ENCODE measurements around the gene FYB2.

The FYB2 gene

DNA sequence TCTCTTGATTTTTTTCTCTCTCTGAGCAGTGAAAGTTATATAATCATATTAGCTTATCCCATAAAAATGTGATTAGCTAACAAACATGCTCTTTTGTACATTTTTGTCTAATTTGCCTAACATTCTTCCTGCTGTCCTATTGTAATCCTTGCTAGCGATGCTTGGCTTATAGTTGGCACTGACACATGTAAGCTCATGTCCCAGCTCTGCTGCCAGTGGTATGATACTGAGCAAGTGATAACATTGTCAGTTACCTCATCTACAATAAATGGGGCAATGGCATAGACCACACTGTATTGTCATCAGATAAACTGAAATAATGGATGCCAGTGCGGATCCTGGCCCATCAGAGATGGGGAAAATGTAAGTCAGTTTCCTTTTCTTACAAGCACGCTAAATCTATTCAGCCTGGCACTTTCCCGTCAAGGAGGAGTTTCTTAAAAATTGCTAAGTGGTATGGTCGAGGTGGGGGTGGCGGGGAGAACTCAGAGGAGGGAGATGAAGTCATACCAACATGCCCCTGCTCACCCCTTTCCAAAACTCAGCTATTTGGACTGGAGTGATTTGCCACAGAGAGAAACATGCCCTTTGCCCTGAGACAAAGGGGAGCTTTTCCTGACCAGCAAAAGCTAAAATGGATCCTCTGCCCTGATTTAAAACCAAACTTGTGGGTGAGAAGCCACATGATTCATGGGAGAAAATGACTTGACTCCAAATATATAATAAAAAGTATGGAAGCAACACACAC is 1.3 kb downstream of the FYB2 start:
- H3K27ac ChIP-seq, result no peak overlapping the region
- peaks cover 0 to 6% (median 1%) of the 10 kb centered on the region in 4 donors for H3K4me1 ChIP-seq
- no peak overlapping the region for H3K4me3 ChIP-seq
- no peak for DNase-seq
- H3K9me3 ChIP-seq, result peaks cover 0 to 5% (median 0%) of the 10 kb centered on the region in 3 donors
- intact Hi-C loops (cut with DNase I; ENCODE audit: low total_unique reads), result no loop called here
- TF ChIP-seq, protein P1, sequence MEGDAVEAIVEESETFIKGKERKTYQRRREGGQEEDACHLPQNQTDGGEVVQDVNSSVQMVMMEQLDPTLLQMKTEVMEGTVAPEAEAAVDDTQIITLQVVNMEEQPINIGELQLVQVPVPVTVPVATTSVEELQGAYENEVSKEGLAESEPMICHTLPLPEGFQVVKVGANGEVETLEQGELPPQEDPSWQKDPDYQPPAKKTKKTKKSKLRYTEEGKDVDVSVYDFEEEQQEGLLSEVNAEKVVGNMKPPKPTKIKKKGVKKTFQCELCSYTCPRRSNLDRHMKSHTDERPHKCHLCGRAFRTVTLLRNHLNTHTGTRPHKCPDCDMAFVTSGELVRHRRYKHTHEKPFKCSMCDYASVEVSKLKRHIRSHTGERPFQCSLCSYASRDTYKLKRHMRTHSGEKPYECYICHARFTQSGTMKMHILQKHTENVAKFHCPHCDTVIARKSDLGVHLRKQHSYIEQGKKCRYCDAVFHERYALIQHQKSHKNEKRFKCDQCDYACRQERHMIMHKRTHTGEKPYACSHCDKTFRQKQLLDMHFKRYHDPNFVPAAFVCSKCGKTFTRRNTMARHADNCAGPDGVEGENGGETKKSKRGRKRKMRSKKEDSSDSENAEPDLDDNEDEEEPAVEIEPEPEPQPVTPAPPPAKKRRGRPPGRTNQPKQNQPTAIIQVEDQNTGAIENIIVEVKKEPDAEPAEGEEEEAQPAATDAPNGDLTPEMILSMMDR (IDR thresholded peaks at IDR 0.05), result no peak
- H3K27me3 ChIP-seq, result peaks cover 0 to 22% of the 10 kb centered on the region in 2 donors
- H3K36me3 ChIP-seq, result no peaks in the 10 kb centered on the region

DNA sequence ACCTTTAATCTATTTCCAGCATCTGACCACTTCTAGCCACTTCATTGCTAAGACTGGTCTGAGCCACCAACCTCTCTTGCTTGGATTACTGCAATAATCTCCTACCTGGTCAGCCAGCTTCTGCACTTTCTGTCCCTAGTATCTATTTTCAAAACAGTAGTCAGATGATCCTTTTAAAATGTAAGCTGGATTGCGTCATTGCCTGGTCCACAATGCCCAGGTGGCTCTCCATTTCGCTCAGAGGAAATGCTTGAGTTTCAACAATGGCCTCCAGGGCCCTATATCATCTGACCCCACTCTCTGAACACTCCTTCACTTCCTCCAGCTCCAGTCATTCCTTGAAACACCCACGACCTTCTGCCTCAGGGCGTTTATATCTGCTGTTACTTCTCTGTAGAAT is 2.3 kb downstream of the FYB2 start:
- peaks cover 0 to 6% (median 1%) of the 10 kb centered on the region in 4 donors for H3K4me1 ChIP-seq
- TF ChIP-seq, protein P1 (IDR thresholded peaks at IDR 0.05), result no peak
- no peak overlapping the region for H3K27ac ChIP-seq
- intact Hi-C loops (cut with DNase I; ENCODE audit: low total_unique reads), result no loop called here
- H3K27me3 ChIP-seq, result peaks cover 0 to 26% of the 10 kb centered on the region in 2 donors
- H3K4me3 ChIP-seq, result no peak overlapping the region
- H3K9me3 ChIP-seq, result peaks cover 0 to 5% (median 0%) of the 10 kb centered on the region in 3 donors
- no peak for DNase-seq
- H3K36me3 ChIP-seq, result no peaks in the 10 kb centered on the region

DNA sequence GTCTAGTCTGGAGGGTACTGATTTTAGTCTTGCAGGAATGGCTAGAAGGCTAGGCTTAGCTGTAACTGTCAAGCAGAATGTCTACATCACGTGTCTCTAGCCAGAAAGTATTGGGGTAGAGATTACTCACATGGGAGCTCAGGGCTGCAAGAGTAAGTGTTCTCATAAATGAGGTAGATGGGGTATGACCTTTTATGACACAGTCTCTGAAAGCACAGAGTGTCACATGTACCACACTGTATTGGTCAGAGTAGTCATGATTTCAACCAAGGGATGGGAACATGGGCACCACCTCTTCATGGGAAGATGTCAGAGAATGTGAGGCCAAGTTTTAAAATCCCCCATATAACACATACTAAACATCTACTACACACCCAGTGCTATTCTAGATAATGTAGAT is 2.9 kb downstream of the FYB2 start:
- TF ChIP-seq, protein P1 (IDR thresholded peaks at IDR 0.05), result no peak
- Histone ChIP-seq H3K4me3 (no peak overlapping the region), H3K27me3 (peaks cover 0 to 28% of the 10 kb centered on the region in 2 donors), H3K9me3 (peaks cover 0 to 5% (median 0%) of the 10 kb centered on the region in 3 donors), H3K36me3 (no peaks in the 10 kb centered on the region), H3K4me1 (peaks cover 0 to 5% (median 1%) of the 10 kb centered on the region in 4 donors), H3K27ac (no peak overlapping the region)
- DNase-seq, result no peak
- intact Hi-C loops (cut with DNase I; ENCODE audit: low total_unique reads), result no loop called here

DNA sequence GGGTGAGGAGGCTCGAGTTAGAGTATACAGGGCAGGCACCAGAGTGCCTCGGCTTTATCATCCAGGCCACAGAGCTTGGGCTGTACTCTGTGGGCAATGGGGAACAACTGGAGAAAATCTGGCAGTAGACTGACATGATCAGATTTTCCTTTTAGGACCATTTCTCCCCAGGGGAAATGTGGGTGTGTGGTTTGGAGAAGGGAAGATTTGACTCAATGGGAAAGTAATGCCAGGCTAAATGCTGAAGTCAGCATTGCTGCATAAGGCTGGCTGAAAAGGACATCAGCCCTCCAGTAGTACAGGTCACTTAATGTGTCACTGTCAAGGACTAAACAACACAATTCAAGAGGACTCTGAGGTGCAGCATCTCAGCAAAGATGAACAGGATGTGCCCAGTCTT is 5.0 kb downstream of the FYB2 start:
- Histone ChIP-seq H3K4me3 (no peak overlapping the region), H3K27ac (no peak overlapping the region), H3K9me3 (peaks cover 0 to 5% (median 0%) of the 10 kb centered on the region in 3 donors), H3K36me3 (no peaks in the 10 kb centered on the region), H3K27me3 (peaks cover 0 to 21% of the 10 kb centered on the region in 2 donors), H3K4me1 (no peaks in the 10 kb centered on the region)
- TF ChIP-seq, protein P1 (IDR thresholded peaks at IDR 0.05), result no peak
- intact Hi-C loops (cut with DNase I; ENCODE audit: low total_unique reads), result no loop called here
- DNase-seq, result no peak

DNA sequence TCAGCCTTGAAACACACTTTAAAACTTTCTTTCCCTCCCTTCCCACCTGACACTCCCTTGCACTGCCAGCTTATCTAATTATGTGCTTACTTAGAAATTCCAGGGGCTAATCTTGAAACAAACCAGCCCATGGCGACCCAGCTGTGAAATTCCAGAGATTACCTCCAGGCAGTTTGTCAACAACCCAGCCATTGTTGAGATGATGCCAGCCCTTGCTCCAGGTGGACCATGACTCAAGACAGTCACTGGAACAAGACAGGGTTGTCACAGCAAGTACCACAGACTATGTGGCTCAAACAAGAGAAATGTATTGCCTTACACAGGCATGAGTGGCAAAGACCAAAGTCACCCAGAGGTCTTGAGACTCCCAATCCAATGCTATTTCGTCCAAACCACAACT is 7.9 kb downstream of the FYB2 start:
- H3K9me3 ChIP-seq, result peaks cover 0 to 5% (median 0%) of the 10 kb centered on the region in 3 donors
- H3K4me1 ChIP-seq, result no peaks in the 10 kb centered on the region
- no peak overlapping the region for H3K4me3 ChIP-seq
- H3K27me3 ChIP-seq, result peaks cover 0 to 15% of the 10 kb centered on the region in 2 donors
- intact Hi-C loops (cut with DNase I; ENCODE audit: low total_unique reads), result no loop called here
- TF ChIP-seq, protein P1 (IDR thresholded peaks at IDR 0.05), result no peak
- H3K27ac ChIP-seq, result no peak overlapping the region
- DNase-seq, result no peak
- no peaks in the 10 kb centered on the region for H3K36me3 ChIP-seq

Measured in tibial artery (tissue), 4 donors.